GM21526 (cell line): ENCODE measurements around the gene CNIH3.
A peak's percentile ranks its signal among the peaks of the same experiment; 100 is the strongest.

Source experiments
- ATAC-seq: cut with Tn5 transposase; IDR thresholded peaks from one replicate; pipeline ENCODE4 v1.9.1; 2021; ENCODE audit warnings: moderate library complexity; ENCODE audit not compliant: unreplicated experiment, low FRiP score

CNIH3 gene

DNA sequence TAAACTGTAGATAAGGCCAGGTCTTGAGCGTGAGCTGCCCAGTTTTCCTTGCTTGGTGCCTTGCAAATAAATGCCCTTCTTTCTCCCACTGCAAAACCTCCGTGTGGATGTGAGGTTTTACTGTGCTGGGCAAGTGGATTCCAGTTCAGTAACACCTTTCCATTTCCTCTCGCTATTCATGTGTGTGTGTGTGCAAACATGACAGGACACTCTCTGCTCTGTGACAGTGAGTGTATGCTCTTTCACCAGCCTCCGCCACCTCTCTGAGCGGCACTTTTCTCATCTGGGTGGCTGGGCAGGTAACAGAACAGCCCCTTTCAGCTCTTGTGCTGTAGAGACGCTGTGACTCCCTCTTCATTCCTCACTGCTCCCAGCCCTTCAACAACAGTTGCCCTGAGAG lies 23.9 kb downstream of the CNIH3 start:
- ATAC-seq: no peak

DNA sequence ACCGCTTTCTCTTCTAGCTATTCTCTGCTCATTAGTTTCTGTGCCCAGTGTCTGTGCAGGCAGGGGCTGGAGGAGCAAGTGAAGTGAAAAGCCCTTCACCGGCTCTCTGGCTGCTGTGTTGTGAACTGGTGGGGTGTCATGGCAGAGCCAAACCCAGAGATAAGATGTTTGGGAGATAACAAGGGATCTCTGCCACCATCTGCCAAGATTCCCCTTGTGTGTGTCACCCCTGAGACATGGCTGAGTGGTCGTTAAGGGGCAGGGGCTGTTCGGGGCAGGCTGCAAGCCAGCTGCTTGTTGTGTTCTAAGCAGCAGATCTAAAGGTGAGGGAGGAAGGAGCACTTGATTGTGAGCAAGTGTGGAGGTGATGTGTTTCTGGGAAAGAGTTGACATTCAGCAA lies 24.5 kb downstream of the CNIH3 start:
- ATAC-seq: no peak

- ATAC-seq: no peak
These were observed 24.9 kb downstream of the CNIH3 start for GRCh38 chr1:224641030-224641429.

DNA sequence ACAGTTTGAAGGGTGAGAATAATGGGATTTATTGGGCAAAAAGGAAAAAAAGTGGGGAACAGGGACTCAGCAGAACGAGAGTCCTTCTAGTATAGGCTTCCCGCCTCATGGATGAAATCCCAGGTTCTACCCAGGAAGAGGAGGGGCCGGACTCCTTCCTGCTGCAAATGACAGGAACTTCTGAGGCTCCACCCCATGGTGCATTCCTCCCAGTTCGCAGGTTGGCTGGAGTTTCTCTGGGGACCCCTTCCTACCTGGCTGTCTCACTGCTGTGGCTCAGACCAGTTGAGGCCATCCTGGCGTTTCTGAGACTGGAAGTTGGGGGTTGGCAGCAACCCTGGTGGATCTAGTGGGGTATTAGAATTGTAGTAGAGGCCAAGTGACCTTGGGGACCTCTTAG lies 27.5 kb downstream of the CNIH3 start:
- ATAC-seq: no peak

- ATAC-seq: peak; percentile 79
These were observed 28.5 kb downstream of the CNIH3 start for GRCh38 chr1:224644553-224645154.

GRCh38 chr1:224647449-224647848 lies 31.3 kb downstream of the CNIH3 start:
- no peak for ATAC-seq

GRCh38 chr1:224650290-224650689 lies 34.2 kb downstream of the CNIH3 start:
- ATAC-seq: no peak

- ATAC-seq: no peak
These were observed 35.1 kb downstream of the CNIH3 start for GRCh38 chr1:224651188-224651587.

- ATAC-seq: no peak
These were observed 40.3 kb downstream of the CNIH3 start for GRCh38 chr1:224656392-224656791.

- ATAC-seq: no peak
These were observed 44.0 kb downstream of the CNIH3 start for GRCh38 chr1:224660074-224660473.

GRCh38 chr1:224662870-224663269 lies 46.8 kb downstream of the CNIH3 start:
- ATAC-seq: no peak

- ATAC-seq: no peak
These were observed 48.9 kb downstream of the CNIH3 start for GRCh38 chr1:224665016-224665415.

GRCh38 chr1:224666078-224666477 lies 50.0 kb downstream of the CNIH3 start:
- ATAC-seq: no peak

- no peak for ATAC-seq
These were observed 50.8 kb downstream of the CNIH3 start for GRCh38 chr1:224666913-224667312.

- ATAC-seq: no peak
These were observed 52.9 kb downstream of the CNIH3 start for GRCh38 chr1:224668984-224669383.

DNA sequence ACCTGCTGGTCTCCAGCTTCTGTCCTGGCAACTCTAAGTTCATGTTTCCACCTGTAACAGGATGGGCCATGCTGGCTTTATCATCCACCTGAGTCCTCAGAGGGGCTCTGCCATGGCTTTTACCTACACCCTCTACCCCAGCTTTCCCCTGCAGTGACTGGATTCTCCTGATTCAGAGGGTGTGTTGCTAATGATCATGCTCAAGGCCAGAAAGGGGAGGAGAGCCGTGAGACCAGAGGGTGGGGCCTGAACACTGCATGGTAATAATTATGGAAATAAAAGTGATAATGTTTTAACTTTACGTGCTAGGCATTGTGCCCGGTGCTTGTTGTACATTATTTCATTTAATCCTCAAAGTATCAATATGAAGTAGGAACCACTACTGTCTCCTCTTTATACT lies 53.3 kb downstream of the CNIH3 start:
- no peak for ATAC-seq

- ATAC-seq: no peak
These were observed 54.4 kb downstream of the CNIH3 start for GRCh38 chr1:224670506-224670905.

DNA sequence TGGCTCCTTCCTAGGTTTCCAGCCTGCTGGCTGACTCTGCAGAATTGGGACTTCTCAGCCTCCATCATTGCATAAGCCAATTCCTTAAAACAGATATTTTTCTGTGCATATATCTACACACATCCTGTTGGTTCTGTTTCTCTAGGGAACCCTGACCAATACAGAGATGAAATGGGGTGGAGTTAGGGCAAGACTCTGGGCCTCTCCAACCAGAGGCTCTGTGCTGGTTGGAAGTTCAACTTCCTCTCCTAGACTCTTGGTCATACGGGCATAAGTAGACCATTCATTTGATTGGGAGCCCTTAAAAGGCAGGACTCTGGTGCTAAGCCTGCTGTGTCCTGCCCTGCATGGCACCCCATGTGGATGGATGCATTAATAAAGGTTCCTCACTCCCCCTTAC lies 55.0 kb downstream of the CNIH3 start:
- no peak for ATAC-seq

DNA sequence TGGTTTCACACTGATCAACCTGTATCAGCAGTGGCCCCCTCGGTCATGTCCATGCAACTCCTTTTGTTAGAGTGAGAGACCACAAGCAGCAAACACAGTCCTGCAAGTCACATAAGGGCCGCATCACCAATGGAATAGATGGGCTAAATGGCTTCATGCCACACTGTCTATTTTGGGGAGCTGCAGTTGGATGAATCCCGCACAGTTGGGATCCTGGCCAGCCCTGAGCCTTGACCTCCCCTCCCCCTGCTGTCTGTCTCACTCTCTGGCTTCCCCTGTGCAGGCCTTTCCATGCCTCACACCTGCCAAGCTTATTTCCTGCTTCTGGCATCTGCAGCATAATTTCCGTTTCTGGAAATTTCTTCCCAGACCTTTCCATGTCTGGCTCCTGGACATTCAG lies 57.0 kb downstream of the CNIH3 start:
- no peak for ATAC-seq

DNA sequence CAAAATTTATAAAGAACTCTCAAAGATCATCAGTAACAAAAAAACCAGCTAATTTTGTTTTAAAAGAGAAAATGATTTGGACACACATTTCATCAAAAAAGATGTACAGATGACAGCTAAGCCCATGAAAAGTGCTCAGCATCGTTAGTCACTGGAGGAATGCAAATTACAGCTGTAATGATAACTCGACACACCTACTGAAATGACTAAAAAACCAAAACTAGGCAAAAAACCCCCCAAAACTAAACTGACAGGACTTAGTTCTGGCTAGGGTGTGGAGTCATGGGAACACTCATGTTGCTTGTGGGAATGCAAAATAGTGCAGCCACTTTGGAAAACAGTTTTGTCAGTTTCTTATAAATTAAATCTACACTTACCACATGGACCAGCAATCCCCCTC lies 59.5 kb downstream of the CNIH3 start:
- no peak for ATAC-seq

- ATAC-seq: no peak
These were observed 60.4 kb downstream of the CNIH3 start for GRCh38 chr1:224676551-224676950.

DNA sequence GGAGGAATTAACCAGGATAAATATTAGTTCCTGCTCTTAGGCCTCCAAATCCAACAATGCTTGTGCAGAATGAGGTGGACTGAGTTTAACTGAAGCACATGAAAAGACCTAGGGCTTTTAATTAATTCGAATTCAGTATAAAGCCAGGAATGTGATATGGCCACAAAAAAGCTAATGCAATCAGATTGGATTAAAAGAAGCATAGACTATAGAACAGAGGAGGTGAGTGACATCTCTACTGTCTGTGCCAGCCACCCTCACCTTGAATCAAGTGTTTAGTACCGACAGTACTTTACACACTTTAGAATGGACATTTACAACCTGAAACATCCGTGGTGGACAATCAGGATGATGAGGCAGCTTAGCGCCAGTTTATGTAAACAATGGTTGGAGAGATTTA lies 62.1 kb downstream of the CNIH3 start:
- no peak for ATAC-seq

GRCh38 chr1:224679606-224680005 lies 63.5 kb downstream of the CNIH3 start:
- ATAC-seq: no peak
